GM19452 (cell line): Measurements from ENCODE around the gene SPINT3.

Experiments
- ATAC-seq: cut with Tn5 transposase; IDR thresholded peaks from one replicate; pipeline ENCODE4 v1.9.1; 2021; ENCODE audit not compliant: unreplicated experiment

SPINT3 gene

GRCh38 chr20:45462711-45463509 is 52.5 kb downstream of the SPINT3 start:
- ATAC-seq = no peak
